Measurements from ENCODE around the gene ASB13.
"Not testable (repeated sequence)": the region's sequence is repeated elsewhere in the genome, so short reads cannot be mapped to it uniquely, and the experiment has no call there.

Gene ASB13

DNA sequence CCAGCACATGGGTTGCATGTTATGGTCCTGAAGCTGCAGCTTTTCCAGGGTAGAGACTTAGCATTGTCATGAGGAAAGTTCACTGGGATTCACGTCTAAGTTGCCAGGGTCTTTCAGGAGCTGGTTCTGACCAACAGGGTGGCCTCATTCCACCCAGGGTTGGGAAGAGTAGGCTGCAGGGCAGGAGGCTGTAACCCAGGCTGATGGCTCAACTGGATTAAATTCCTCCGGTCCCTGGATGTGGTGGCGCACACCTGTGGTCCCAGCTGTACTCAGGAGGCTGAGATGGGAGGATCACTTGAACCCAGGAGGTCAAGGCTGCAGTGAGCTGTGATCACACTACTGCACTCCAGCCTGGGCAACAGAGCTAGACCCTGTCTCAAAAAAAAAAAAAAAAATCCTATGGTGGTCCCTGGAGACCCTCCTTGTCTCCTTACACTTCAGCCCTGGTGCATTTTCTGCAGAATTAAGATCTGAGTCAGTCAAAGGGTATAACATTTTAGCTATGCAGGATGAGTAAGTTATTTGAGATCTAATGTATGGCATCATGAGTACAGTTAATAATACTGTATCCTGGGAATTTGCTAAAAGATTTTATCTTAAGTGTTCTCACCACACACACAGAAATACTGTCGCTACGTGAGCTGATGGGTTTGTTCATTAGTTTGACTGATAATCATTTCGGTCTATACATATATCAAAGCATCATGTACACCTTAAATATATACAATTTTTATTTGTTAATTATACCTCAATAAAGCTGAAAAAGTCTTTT lies 44.0 kb downstream of the ASB13 start:
- H3K27ac ChIP-seq (ENCODE audit: low read depth, low read length, severe bottlenecking): no peak overlapping the region
- no peaks in the 10 kb centered on the region for H3K36me3 ChIP-seq (ENCODE audit: control insufficient read depth, insufficient read depth, low read length)
- 88 to 93% methylated on average over 3 of the region's 6 CpGs for WGBS, 2 experiments (ENCODE audit: insufficient coverage in 2 of 2)
- H3K9me3 ChIP-seq (ENCODE audit: control insufficient read depth, low read length): no peaks in the 10 kb centered on the region
- peaks cover 18% of the 10 kb centered on the region for H3K4me1 ChIP-seq (ENCODE audit: control insufficient read depth, insufficient read depth, low read length, poor library complexity, severe bottlenecking)
- H3K4me3 ChIP-seq (ENCODE audit: extremely low read depth, insufficient read depth, low read length, poor library complexity, severe bottlenecking): no peak overlapping the region

DNA sequence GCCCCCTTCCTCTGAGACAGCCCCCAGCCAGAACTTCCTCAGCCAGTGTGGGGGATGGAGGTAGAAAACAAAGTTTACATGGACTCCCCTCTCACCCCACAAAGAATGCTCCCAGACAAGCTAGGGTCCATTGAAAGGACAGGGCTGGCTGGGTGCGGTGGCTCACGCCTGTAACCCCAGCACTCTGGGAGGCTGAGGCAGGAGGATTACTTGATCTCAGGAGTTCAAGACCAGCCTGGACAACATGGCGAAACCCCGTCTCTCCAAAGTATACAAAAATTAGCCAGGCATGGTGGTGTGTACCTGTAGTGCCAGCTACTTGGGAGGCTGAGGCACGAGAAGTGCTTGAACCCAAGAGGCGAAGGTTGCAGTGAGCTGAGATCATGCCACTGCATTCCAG lies 45.0 kb downstream of the ASB13 start:
- H3K27ac ChIP-seq (ENCODE audit: low read depth, low read length, severe bottlenecking); H3K4me3 ChIP-seq (ENCODE audit: extremely low read depth, insufficient read depth, low read length, poor library complexity, severe bottlenecking); H3K9me3 ChIP-seq (ENCODE audit: control insufficient read depth, low read length); H3K36me3 ChIP-seq (ENCODE audit: control insufficient read depth, insufficient read depth, low read length): not testable (repeated sequence)
- peaks cover 18% of the 10 kb centered on the region for H3K4me1 ChIP-seq (ENCODE audit: control insufficient read depth, insufficient read depth, low read length, poor library complexity, severe bottlenecking)
- 94 to 97% methylated on average over 5 to 6 of the region's 6 CpGs for WGBS, 2 experiments (ENCODE audit: insufficient coverage in 2 of 2)

GRCh38 chr10:5620966-5621365 lies 45.4 kb downstream of the ASB13 start:
- Histone ChIP-seq H3K4me3 (ENCODE audit: extremely low read depth, insufficient read depth, low read length, poor library complexity, severe bottlenecking) (no peak overlapping the region), H3K4me1 (ENCODE audit: control insufficient read depth, insufficient read depth, low read length, poor library complexity, severe bottlenecking) (peaks cover 18% of the 10 kb centered on the region), H3K9me3 (ENCODE audit: control insufficient read depth, low read length) (no peaks in the 10 kb centered on the region), H3K27ac (ENCODE audit: low read depth, low read length, severe bottlenecking) (no peak overlapping the region), H3K36me3 (ENCODE audit: control insufficient read depth, insufficient read depth, low read length) (no peaks in the 10 kb centered on the region)
- WGBS, 2 experiments (ENCODE audit: insufficient coverage in 2 of 2): 94 to 100% methylated on average over 2 to 10 of the region's 16 CpGs

DNA sequence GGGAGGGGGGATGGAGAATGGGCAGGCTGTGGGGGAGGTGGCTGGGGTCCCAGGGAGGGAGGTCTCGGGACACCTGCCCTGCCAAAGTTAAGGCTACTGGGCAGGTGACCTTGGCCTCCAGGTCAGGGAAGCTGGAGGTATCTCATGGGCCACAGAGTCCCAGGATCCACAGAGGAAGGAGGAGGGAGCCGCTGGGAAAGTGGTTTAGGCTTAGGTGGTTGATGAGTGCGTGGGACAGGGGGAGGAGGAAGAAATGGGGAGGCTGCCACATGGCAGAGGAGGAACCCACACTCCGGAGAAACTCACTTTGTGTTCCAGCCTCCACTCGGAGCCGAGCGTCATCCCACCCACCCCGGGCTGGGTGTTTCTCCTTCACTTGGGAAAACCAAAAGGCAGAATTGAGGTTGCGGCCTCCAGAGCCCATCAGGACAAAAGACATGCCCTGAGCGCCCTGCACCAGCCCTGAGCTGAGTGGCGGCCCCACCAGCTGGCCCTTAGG lies 46.1 kb downstream of the ASB13 start:
- H3K9me3 ChIP-seq (ENCODE audit: control insufficient read depth, low read length): no peaks in the 10 kb centered on the region
- 83 to 99% methylated on average over 9 to 10 of the region's 11 CpGs for WGBS, 2 experiments (ENCODE audit: insufficient coverage in 2 of 2)
- no peak overlapping the region for H3K4me3 ChIP-seq (ENCODE audit: extremely low read depth, insufficient read depth, low read length, poor library complexity, severe bottlenecking)
- H3K36me3 ChIP-seq (ENCODE audit: control insufficient read depth, insufficient read depth, low read length): no peaks in the 10 kb centered on the region
- H3K4me1 ChIP-seq (ENCODE audit: control insufficient read depth, insufficient read depth, low read length, poor library complexity, severe bottlenecking): peaks cover 18% of the 10 kb centered on the region
- no peak overlapping the region for H3K27ac ChIP-seq (ENCODE audit: low read depth, low read length, severe bottlenecking)

- Histone ChIP-seq H3K27ac (ENCODE audit: low read depth, low read length, severe bottlenecking) (no peak overlapping the region), H3K36me3 (ENCODE audit: control insufficient read depth, insufficient read depth, low read length) (no peaks in the 10 kb centered on the region), H3K4me1 (ENCODE audit: control insufficient read depth, insufficient read depth, low read length, poor library complexity, severe bottlenecking) (peaks cover 18% of the 10 kb centered on the region), H3K9me3 (ENCODE audit: control insufficient read depth, low read length) (no peaks in the 10 kb centered on the region), H3K4me3 (ENCODE audit: extremely low read depth, insufficient read depth, low read length, poor library complexity, severe bottlenecking) (no peak overlapping the region)
- 71 to 81% methylated on average over 8 to 11 of the region's 16 CpGs for WGBS, 2 experiments (ENCODE audit: insufficient coverage in 2 of 2)
These were observed 46.8 kb downstream of the ASB13 start for GRCh38 chr10:5619362-5620211.

- H3K9me3 ChIP-seq (ENCODE audit: control insufficient read depth, low read length): no peaks in the 10 kb centered on the region
- no peak overlapping the region for H3K4me3 ChIP-seq (ENCODE audit: extremely low read depth, insufficient read depth, low read length, poor library complexity, severe bottlenecking)
- WGBS, 2 experiments (ENCODE audit: insufficient coverage in 2 of 2): 94 to 98% methylated on average over 12 of the region's 12 CpGs
- H3K27ac ChIP-seq (ENCODE audit: low read depth, low read length, severe bottlenecking): no peak overlapping the region
- no peaks in the 10 kb centered on the region for H3K36me3 ChIP-seq (ENCODE audit: control insufficient read depth, insufficient read depth, low read length)
- H3K4me1 ChIP-seq (ENCODE audit: control insufficient read depth, insufficient read depth, low read length, poor library complexity, severe bottlenecking): peaks cover 24% of the 10 kb centered on the region
These were observed 47.6 kb downstream of the ASB13 start for GRCh38 chr10:5618829-5619228.

- no peaks in the 10 kb centered on the region for H3K9me3 ChIP-seq (ENCODE audit: control insufficient read depth, low read length)
- H3K36me3 ChIP-seq (ENCODE audit: control insufficient read depth, insufficient read depth, low read length): no peaks in the 10 kb centered on the region
- WGBS, 2 experiments (ENCODE audit: insufficient coverage in 2 of 2): 96 to 100% methylated on average over 2 to 5 of the region's 8 CpGs
- H3K4me1 ChIP-seq (ENCODE audit: control insufficient read depth, insufficient read depth, low read length, poor library complexity, severe bottlenecking): peaks cover 24% of the 10 kb centered on the region
- no peak overlapping the region for H3K4me3 ChIP-seq (ENCODE audit: extremely low read depth, insufficient read depth, low read length, poor library complexity, severe bottlenecking)
- H3K27ac ChIP-seq (ENCODE audit: low read depth, low read length, severe bottlenecking): no peak overlapping the region
These were observed 48.4 kb downstream of the ASB13 start for GRCh38 chr10:5618042-5618441.

GRCh38 chr10:5617521-5617920 lies 48.9 kb downstream of the ASB13 start:
- no peak overlapping the region for H3K27ac ChIP-seq (ENCODE audit: low read depth, low read length, severe bottlenecking)
- 83 to 89% methylated on average over 7 to 10 of the region's 11 CpGs for WGBS, 2 experiments (ENCODE audit: insufficient coverage in 2 of 2)
- peaks cover 24% of the 10 kb centered on the region for H3K4me1 ChIP-seq (ENCODE audit: control insufficient read depth, insufficient read depth, low read length, poor library complexity, severe bottlenecking)
- H3K4me3 ChIP-seq (ENCODE audit: extremely low read depth, insufficient read depth, low read length, poor library complexity, severe bottlenecking): no peak overlapping the region
- no peaks in the 10 kb centered on the region for H3K36me3 ChIP-seq (ENCODE audit: control insufficient read depth, insufficient read depth, low read length)
- H3K9me3 ChIP-seq (ENCODE audit: control insufficient read depth, low read length): no peaks in the 10 kb centered on the region

- no peak overlapping the region for H3K27ac ChIP-seq (ENCODE audit: low read depth, low read length, severe bottlenecking)
- 83 to 100% methylated on average over 5 to 6 of the region's 6 CpGs for WGBS, 2 experiments (ENCODE audit: insufficient coverage in 2 of 2)
- H3K36me3 ChIP-seq (ENCODE audit: control insufficient read depth, insufficient read depth, low read length): no peaks in the 10 kb centered on the region
- peaks cover 24% of the 10 kb centered on the region for H3K4me1 ChIP-seq (ENCODE audit: control insufficient read depth, insufficient read depth, low read length, poor library complexity, severe bottlenecking)
- no peak overlapping the region for H3K4me3 ChIP-seq (ENCODE audit: extremely low read depth, insufficient read depth, low read length, poor library complexity, severe bottlenecking)
- no peaks in the 10 kb centered on the region for H3K9me3 ChIP-seq (ENCODE audit: control insufficient read depth, low read length)
These were observed 49.6 kb downstream of the ASB13 start for GRCh38 chr10:5616836-5617235.

GRCh38 chr10:5616046-5616445 lies 50.3 kb downstream of the ASB13 start:
- WGBS, 2 experiments (ENCODE audit: insufficient coverage in 2 of 2): 90 to 100% methylated on average over 2 to 3 of the region's 26 CpGs
- H3K27ac ChIP-seq (ENCODE audit: low read depth, low read length, severe bottlenecking): no peak overlapping the region
- peaks cover 24% of the 10 kb centered on the region for H3K4me1 ChIP-seq (ENCODE audit: control insufficient read depth, insufficient read depth, low read length, poor library complexity, severe bottlenecking)
- H3K36me3 ChIP-seq (ENCODE audit: control insufficient read depth, insufficient read depth, low read length): no peaks in the 10 kb centered on the region
- H3K4me3 ChIP-seq (ENCODE audit: extremely low read depth, insufficient read depth, low read length, poor library complexity, severe bottlenecking): no peak overlapping the region
- H3K9me3 ChIP-seq (ENCODE audit: control insufficient read depth, low read length): no peaks in the 10 kb centered on the region
